Tibial nerve (tissue), 4 donors: ENCODE data around the gene DISC1. TPM values are rescaled to one million over a fixed set of nuclear protein-coding genes. Genes with fewer than 3 reads are reported as not detected.
"Not testable (repeated sequence)": the region's sequence is repeated elsewhere in the genome, so short reads cannot be mapped to it uniquely, and the experiment has no call there.

Source experiments
- DNase-seq, 2 donors: peaks; one replicate each; pipeline ENCODE4 v3.0.0-alpha.2; 2019; ENCODE audit warnings: low spot score in 2 of 2
- H3K27ac ChIP-seq, 4 donors: fragments of 200-600 bp; sonication (generic) in 3 of 4; one replicate each; pipeline ENCODE4 v1.5.1; 2017 to 2019; ENCODE audit warnings: mild to moderate bottlenecking in 1 of 4
- H3K27me3 ChIP-seq, 2 donors: fragments of 200-600 bp; sonication (generic) in 1 of 2; one replicate each; pipeline versions ENCODE4 v1.5.1 to v1.6.0; 2017 to 2019
- H3K36me3 ChIP-seq, 3 donors: fragments of 200-600 bp; sonication (generic); one replicate each; pipeline ENCODE4 v1.5.1; 2018 to 2019
- H3K4me1 ChIP-seq, 4 donors: fragments of 200-600 bp; sonication (generic) in 3 of 4; one replicate each; pipeline ENCODE4 v1.5.1; 2017 to 2019
- H3K4me3 ChIP-seq, 4 donors: fragments of 200-600 bp; sonication (generic) in 3 of 4; one replicate each; pipeline ENCODE4 v1.5.1; 2017 to 2019; ENCODE audit warnings: mild to moderate bottlenecking in 1 of 4, moderate library complexity in 1 of 4
- H3K9me3 ChIP-seq, 4 donors: fragments of 200-600 bp; sonication (generic) in 3 of 4; one replicate each; pipeline ENCODE4 v1.5.1; 2017 to 2019
- EP300 ChIP-seq, 2 donors: sonication (generic); formaldehyde crosslinking; IDR thresholded peaks; one replicate each; pipeline ENCODE4 v1.6.1; 2017; ENCODE audit warnings: antibody characterized with exemption in 2 of 2, mild to moderate bottlenecking in 1 of 2
- POLR2A ChIP-seq, 2 donors: fragments of 450-650 bp; IDR thresholded peaks; one replicate each; pipeline ENCODE4 v1.6.1; 2017; ENCODE audit warnings: antibody characterized with exemption in 2 of 2, mild to moderate bottlenecking in 2 of 2, moderate library complexity in 2 of 2
- WGBS, 2 donors: methylation state at CpG; one replicate each; pipeline ENCODE4 v1.1.5; 2018; 5-methylcytosine and 5-hydroxymethylcytosine counted together
- total RNA-seq, 4 donors: library from RNA; depleted of rRNA; stranded (reverse); fragments of >200 nt; gene quantifications; one replicate each; pipeline ENCODE4 v1.1.0, GENCODE V29; 2016
- TF ChIP-seq, protein P1 (sequence below), 5 experiments: fragments of 200-600 bp in 3 of 5; fragments of 450-650 bp in 2 of 5; sonication (generic) in 3 of 5; IDR thresholded peaks; one replicate each; pipeline ENCODE4 v1.5.1; 2016 to 2019; ENCODE audit warnings: antibody characterized with exemption in 5 of 5, mild to moderate bottlenecking in 3 of 5, moderate library complexity in 2 of 5

The DISC1 gene
- total RNA-seq, 4 donors from 2014 or later, result 29.9 to 39.0 (median 32.7) TPM

DNA sequence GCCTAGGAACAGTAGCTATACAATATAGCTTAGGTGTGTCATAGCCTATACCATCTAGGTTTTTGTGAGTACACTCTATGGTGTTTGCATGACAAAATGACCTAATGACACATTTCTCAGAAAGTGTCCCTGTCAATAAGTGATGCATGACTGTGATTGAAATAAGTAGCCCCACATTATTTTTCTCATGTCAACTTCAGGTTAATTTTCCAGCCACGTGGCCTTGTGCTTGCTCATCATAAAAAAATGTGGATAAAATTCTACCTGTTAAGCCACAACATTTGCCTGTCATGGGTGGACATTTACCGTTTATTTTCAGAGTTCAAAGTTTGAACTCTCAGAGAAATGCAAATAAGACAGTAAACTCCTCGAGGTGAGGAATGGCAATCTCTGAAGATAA, 5.5 kb downstream of the DISC1 start:
- Histone ChIP-seq H3K4me3 (no peak overlapping the region), H3K27me3 (no peaks in the 10 kb centered on the region), H3K4me1 (peaks cover 0 to 53% (median 12%) of the 10 kb centered on the region in 4 donors), H3K36me3 (no peaks in the 10 kb centered on the region), H3K27ac (no peak overlapping the region), H3K9me3 (no peaks in the 10 kb centered on the region)
- WGBS, 2 donors, result 72 to 82% methylated on average over 3 of the region's 3 CpGs
- DNase-seq, result no peak
- TF ChIP-seq, protein P1, sequence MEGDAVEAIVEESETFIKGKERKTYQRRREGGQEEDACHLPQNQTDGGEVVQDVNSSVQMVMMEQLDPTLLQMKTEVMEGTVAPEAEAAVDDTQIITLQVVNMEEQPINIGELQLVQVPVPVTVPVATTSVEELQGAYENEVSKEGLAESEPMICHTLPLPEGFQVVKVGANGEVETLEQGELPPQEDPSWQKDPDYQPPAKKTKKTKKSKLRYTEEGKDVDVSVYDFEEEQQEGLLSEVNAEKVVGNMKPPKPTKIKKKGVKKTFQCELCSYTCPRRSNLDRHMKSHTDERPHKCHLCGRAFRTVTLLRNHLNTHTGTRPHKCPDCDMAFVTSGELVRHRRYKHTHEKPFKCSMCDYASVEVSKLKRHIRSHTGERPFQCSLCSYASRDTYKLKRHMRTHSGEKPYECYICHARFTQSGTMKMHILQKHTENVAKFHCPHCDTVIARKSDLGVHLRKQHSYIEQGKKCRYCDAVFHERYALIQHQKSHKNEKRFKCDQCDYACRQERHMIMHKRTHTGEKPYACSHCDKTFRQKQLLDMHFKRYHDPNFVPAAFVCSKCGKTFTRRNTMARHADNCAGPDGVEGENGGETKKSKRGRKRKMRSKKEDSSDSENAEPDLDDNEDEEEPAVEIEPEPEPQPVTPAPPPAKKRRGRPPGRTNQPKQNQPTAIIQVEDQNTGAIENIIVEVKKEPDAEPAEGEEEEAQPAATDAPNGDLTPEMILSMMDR (IDR thresholded peaks at IDR 0.05), result no peak
- TF ChIP-seq POLR2A (IDR thresholded peaks at IDR 0.05) (no peak), EP300 (IDR thresholded peaks at IDR 0.05) (no peak)

DNA sequence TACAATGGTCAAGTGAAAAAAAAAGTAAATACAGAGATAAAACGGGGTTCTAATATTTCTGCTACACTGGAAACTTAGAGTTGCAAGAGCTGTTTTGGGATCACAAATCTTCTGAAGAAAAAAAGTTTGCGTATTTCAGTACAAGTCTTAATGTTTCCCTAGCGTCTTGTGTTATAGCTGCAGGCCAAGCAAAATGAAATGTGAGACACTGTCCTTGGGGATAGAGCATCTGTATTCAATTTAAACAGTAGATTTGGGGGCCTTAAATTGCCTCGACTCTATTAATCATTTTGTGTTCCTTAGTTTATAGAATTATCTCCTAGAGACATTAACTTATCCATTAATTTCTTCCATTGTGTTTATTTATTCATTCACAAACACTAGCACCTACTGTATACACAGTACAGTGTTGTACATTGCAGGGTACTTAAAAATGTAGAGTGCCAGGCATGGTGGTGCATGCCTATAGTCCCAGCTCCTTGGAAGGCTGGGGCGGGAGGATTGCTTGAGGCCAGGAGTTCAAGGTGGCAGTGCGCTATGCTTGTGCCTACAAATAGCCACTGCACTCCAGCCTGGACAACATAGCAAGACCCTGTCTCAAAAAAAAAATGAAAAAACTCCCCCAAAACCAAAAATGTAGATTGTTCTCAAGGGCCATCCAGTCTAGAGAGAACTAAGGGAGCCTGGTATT, 7.9 kb downstream of the DISC1 start:
- WGBS, 2 donors, result 73 to 75% methylated on average over 6 of the region's 6 CpGs

DNA sequence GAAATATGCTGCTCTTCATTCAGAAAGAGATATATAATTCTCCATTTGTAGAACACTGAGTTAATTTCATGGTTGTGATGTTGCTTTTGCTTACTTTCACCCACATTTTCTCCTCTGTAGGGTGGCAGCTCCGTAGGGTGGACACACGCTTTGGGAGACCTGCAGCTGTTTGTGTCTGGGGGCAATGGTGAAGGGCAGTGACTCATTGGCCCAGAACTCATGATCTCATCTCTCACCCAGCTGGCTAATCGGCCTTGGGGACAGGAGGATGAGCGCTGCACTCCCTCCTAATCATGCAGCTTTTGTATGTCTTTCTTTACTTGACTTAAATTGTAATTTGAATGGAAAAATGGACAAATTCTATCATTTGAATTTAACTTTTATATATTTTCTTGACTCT, 9.6 kb downstream of the DISC1 start:
- H3K4me3 ChIP-seq, result no peak overlapping the region
- TF ChIP-seq POLR2A (IDR thresholded peaks at IDR 0.05), result no peak
- no peak for TF ChIP-seq EP300 (IDR thresholded peaks at IDR 0.05)
- peaks cover 0 to 23% (median 2%) of the 10 kb centered on the region in 4 donors for H3K4me1 ChIP-seq
- no peak for DNase-seq
- H3K27me3 ChIP-seq, result no peaks in the 10 kb centered on the region
- H3K36me3 ChIP-seq, result no peaks in the 10 kb centered on the region
- H3K9me3 ChIP-seq, result no peaks in the 10 kb centered on the region
- WGBS, 2 donors, result 39 to 40% methylated on average over 4 of the region's 4 CpGs
- peak overlapping the region in 2 of 4 donors; percentile 56 to 65 for H3K27ac ChIP-seq

More for the DNA sequence above, 7.9 kb downstream of the DISC1 start:
- no peak overlapping the region for H3K4me3 ChIP-seq
- DNase-seq, result no peak
- H3K4me1 ChIP-seq, result peaks cover 0 to 31% (median 4%) of the 10 kb centered on the region in 4 donors
- H3K27me3 ChIP-seq, result no peaks in the 10 kb centered on the region
- H3K36me3 ChIP-seq, result no peaks in the 10 kb centered on the region
- H3K27ac ChIP-seq, result peak overlapping the region in 2 of 4 donors; percentile 65 to 73
- H3K9me3 ChIP-seq, result no peaks in the 10 kb centered on the region
- TF ChIP-seq, protein P1 (IDR thresholded peaks at IDR 0.05), result no peak
- TF ChIP-seq EP300 (IDR thresholded peaks at IDR 0.05) (no peak), POLR2A (IDR thresholded peaks at IDR 0.05) (no peak)

DNA sequence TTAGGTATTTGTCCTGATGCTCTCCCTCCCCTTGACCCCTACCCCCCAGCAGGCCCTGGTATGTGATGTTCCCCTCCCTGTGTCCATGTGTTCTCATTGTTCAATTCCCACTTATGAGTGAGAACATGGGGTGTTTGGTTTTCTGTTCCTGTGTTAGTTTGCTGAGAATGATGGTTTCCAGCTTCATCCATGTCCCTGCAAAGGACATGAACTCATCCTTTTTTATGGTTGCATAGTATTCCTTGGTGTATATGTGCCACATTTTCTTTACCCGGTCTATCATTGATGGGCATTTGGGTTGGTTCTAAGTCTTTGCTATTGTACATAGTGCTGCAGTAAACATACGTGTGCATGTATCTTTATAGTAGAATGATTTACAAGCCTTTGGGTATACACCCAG, 10.3 kb downstream of the DISC1 start:
- Histone ChIP-seq H3K27ac (peak overlapping the region in 1 of 4 donors; percentile 65), H3K4me1 (peaks cover 0 to 25% (median 2%) of the 10 kb centered on the region in 4 donors)
- not testable (repeated sequence) for H3K9me3 ChIP-seq, H3K36me3 ChIP-seq, H3K4me3 ChIP-seq, H3K27me3 ChIP-seq, DNase-seq
- WGBS, 2 donors, result 92 to 100% methylated on average over 2 of the region's 2 CpGs

DNA sequence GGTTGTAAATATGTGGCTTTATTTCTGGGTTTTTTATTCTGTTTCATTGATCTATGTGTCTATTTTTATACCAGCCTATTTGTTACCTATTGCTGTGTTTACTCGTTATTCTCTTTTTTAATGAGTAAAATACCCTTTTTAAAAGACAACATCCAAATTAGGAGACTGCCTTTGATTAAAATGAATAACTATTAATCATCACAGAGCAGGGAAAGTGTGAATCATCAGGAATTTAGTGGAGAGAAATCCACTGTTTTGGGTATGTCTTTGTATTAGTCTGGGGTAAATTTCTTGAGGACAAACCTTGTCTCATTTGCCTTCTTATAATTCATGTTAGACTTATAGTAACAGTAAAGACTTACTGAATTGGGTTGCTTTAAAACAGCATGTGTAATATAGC, 12.1 kb downstream of the DISC1 start:
- 84 to 89% methylated on average over 1 of the region's 1 CpG for WGBS, 2 donors
- Histone ChIP-seq H3K27me3 (no peaks in the 10 kb centered on the region), H3K36me3 (no peaks in the 10 kb centered on the region), H3K4me3 (no peak overlapping the region), H3K27ac (peak overlapping the region in 1 of 4 donors; percentile 41), H3K4me1 (peaks cover 0 to 42% (median 6%) of the 10 kb centered on the region in 4 donors), H3K9me3 (no peaks in the 10 kb centered on the region)
- no peak for DNase-seq
- TF ChIP-seq EP300 (IDR thresholded peaks at IDR 0.05) (no peak), POLR2A (IDR thresholded peaks at IDR 0.05) (no peak)
- TF ChIP-seq, protein P1 (IDR thresholded peaks at IDR 0.05), result no peak

DNA sequence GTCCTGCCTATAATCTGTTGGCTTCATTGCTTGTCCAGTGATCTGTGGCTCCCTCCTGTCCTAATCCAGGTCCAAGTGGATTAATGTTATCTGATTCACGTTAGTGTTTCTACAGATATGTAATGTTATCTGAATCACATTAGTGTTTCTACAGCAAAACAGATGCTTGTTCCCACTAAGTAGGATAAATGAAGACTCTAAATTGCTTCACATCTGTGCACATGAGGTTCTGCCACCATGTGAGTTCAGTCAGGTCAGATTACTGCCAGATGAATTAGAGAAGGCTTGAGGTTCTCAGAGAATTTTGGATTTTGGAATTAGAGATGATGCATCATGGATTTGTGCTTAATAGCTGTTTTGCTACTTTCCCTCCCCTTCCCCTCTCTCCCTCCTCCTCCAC, 13.2 kb downstream of the DISC1 start:
- H3K4me1 ChIP-seq, result peaks cover 0 to 54% (median 11%) of the 10 kb centered on the region in 4 donors
- 33 to 41% methylated on average over 1 of the region's 1 CpG for WGBS, 2 donors
- H3K36me3 ChIP-seq, result no peaks in the 10 kb centered on the region
- H3K27ac ChIP-seq, result peak overlapping the region in 2 of 4 donors; percentile 41 to 63
- TF ChIP-seq EP300 (IDR thresholded peaks at IDR 0.05) (no peak), POLR2A (IDR thresholded peaks at IDR 0.05) (no peak)
- TF ChIP-seq, protein P1 (IDR thresholded peaks at IDR 0.05), result no peak
- no peaks in the 10 kb centered on the region for H3K27me3 ChIP-seq
- no peaks in the 10 kb centered on the region for H3K9me3 ChIP-seq
- no peak for DNase-seq
- H3K4me3 ChIP-seq, result no peak overlapping the region

DNA sequence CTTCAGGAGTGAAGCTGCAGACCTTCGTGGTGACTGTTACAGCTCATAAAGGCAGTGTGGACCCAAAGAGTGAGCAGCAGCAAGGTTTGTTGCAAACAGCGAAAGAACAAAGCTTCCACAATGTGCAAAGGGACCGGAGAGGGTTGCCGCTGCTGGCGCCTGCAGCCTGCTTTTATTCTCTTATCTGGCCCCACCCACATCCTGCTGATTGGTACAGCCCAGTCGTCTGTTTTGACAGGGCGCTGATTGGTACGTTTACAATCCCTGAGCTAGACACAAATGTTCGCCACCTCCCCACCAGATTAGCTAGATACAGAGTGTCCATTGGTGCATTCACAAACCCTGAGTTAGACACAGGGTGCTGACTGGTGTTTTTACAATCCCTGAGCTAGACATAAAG, 14.9 kb downstream of the DISC1 start:
- not testable (repeated sequence) for DNase-seq, H3K9me3 ChIP-seq, H3K4me3 ChIP-seq, H3K27me3 ChIP-seq, H3K36me3 ChIP-seq
- Histone ChIP-seq H3K4me1 (peaks cover 0 to 46% (median 11%) of the 10 kb centered on the region in 4 donors), H3K27ac (peak overlapping the region in 2 of 4 donors; percentile 38 to 84)
- 91 to 94% methylated on average over 9 of the region's 9 CpGs for whole genome bisulfite sequencing, 2 donors

DNA sequence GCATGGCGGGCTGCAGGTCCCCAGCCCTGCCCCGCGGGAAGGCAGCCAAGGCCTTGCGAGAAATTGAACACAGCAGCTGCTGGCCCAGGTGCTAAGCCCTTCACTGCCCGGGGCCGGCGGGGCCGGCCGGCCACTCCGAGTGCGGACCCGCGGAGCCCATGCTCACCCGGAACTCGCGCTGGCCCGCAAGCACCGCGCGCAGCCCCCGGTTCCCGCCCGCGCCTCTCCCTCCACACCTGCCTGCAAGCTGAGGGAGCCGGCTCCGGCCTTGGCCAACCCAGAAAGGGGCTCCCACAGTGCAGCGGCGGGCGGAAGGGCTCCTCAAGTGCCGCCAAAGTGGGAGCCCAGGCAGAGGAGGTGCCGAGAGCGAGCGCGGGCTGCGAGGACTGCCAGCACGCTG, 15.5 kb downstream of the DISC1 start:
- Histone ChIP-seq H3K27ac (peak overlapping the region in 3 of 4 donors; percentile 46 to 86 (median 84)), H3K4me1 (peaks cover 0 to 45% (median 11%) of the 10 kb centered on the region in 4 donors)
- DNase-seq, H3K9me3 ChIP-seq, H3K4me3 ChIP-seq, H3K27me3 ChIP-seq, H3K36me3 ChIP-seq: not testable (repeated sequence)
- 97 to 98% methylated on average over 10 to 17 of the region's 36 CpGs for WGBS, 2 donors
